HepG2 (cell line): ENCODE results near the gene AK9. TPM values are rescaled to one million over a fixed set of nuclear protein-coding genes. Genes with fewer than 3 reads are reported as not detected.

ENCODE experiments used
- ATAC-seq: fragments of 200-7000 bp; cut with Tn5 transposase; 3 replicates; pipeline ENCODE4 v1.9.1; 2020; ENCODE audit warnings: mild to moderate bottlenecking, moderate library complexity
- BruUV-seq: library from RNA; stranded (reverse); fragments of 400-500 nt; replicated peaks from 2 replicates; lab custom pipeline; 2021; lab: Mats Ljungman, UMichigan
- CTCF ChIA-PET: fragments of 300-600 bp; formaldehyde crosslinking; extraction: SDS; loops from one replicate; lab custom pipeline; 2021; ENCODE audit warnings: low total read pairs, inconsistent platforms, low intra/inter-chr PET ratio; lab: Yijun Ruan, JAX
- POLR2A ChIA-PET: fragments of 350-600 bp; sonication (Branson Sonifier 250); formaldehyde crosslinking; loops from one replicate; lab custom pipeline; 2020; ENCODE audit warnings: antibody characterized with exemption, inconsistent platforms; lab: Yijun Ruan, JAX
- DNase-seq: peaks from one replicate; pipeline ENCODE4 v3.0.0-alpha.2; 2015; ENCODE audit warnings: low spot score
- FAIRE-seq: peaks from 3 replicates; lab custom pipeline; 2011; peaks lifted over from hg19 to GRCh38; lab: Jason Lieb, UNC
- H2AFZ ChIP-seq: one replicate; pipeline ENCODE4 v1.6.1; 2011; ENCODE audit warnings: low read length, inconsistent platforms
- H3K27ac ChIP-seq: fragments of 300-600 bp; 3 replicates; pipeline ENCODE4 v1.8.0; 2011; ENCODE audit warnings: mixed run types, mild to moderate bottlenecking, mixed read lengths, low read length, inconsistent platforms; ENCODE audit not compliant: insufficient read depth; ENCODE audit errors: extremely low read length
- H3K27me3 ChIP-seq, 2 experiments: fragments of 200-600 bp in 1 of 2; 2 replicates in 1 of 2; 3 replicates in 1 of 2; pipeline versions ENCODE4 v1.6.0 to v1.8.0; 2011; ENCODE audit warnings: low read length in 2 of 2, mild to moderate bottlenecking in 2 of 2, moderate library complexity in 2 of 2, inconsistent platforms in 1 of 2; ENCODE audit not compliant: insufficient read depth in 2 of 2, control insufficient read depth in 1 of 2
- H3K36me3 ChIP-seq, 2 experiments: fragments of 200-600 bp in 1 of 2; replicated peaks in 1 of 2; 2 replicates in 1 of 2; 3 replicates in 1 of 2; pipeline versions ENCODE4 v1.5.1 to v1.8.0; 2011; ENCODE audit warnings: low read length in 2 of 2, inconsistent platforms in 1 of 2; ENCODE audit not compliant: insufficient read depth in 2 of 2, control insufficient read depth in 1 of 2
- H3K4me1 ChIP-seq: 2 replicates; pipeline ENCODE4 v1.5.1; 2012; ENCODE audit warnings: low read length, inconsistent platforms; ENCODE audit not compliant: insufficient read depth
- H3K4me2 ChIP-seq: 2 replicates; pipeline ENCODE4 v1.6.0; 2011; ENCODE audit warnings: low read depth, low read length, inconsistent platforms
- H3K4me3 ChIP-seq, 3 experiments: fragments of 200-600 bp in 1 of 3; sonication (generic), shearing (Covaris generic) in 1 of 3; replicated peaks in 1 of 3; 2 replicates each; pipeline ENCODE4 v1.5.1; 2011 to 2016; ENCODE audit warnings: low read length in 3 of 3, inconsistent platforms in 2 of 3, low read depth in 2 of 3, mild to moderate bottlenecking in 2 of 3, control low read depth in 1 of 3, mixed read lengths in 1 of 3; ENCODE audit not compliant: insufficient read depth in 1 of 3
- H3K79me2 ChIP-seq: one replicate; pipeline ENCODE4 v1.6.1; 2011; ENCODE audit warnings: low read length, inconsistent platforms; ENCODE audit not compliant: insufficient read depth
- H3K9ac ChIP-seq: 2 replicates; pipeline ENCODE4 v1.6.0; 2011; ENCODE audit warnings: mild to moderate bottlenecking, low read depth, low read length, inconsistent platforms; ENCODE audit not compliant: insufficient read depth
- H3K9me3 ChIP-seq: 2 replicates; pipeline ENCODE4 v1.5.1; 2012; ENCODE audit warnings: mild to moderate bottlenecking, low read length
- H4K20me1 ChIP-seq: 2 replicates; pipeline ENCODE4 v1.6.0; 2011; ENCODE audit warnings: inconsistent platforms, mild to moderate bottlenecking, low read length, moderate library complexity; ENCODE audit not compliant: insufficient read depth
- ATAD3A ChIP-seq: sonication (generic); formaldehyde crosslinking; IDR thresholded peaks from 2 replicates; pipeline ENCODE4 v1.4.0; 2020; ENCODE audit warnings: missing genetic modification reagents
- HOXA7 ChIP-seq: sonication (generic); formaldehyde crosslinking; IDR thresholded peaks from 2 replicates; pipeline ENCODE4 v1.8.1; 2022; ENCODE audit warnings: mild to moderate bottlenecking, missing genetic modification reagents, moderate library complexity
- JUND ChIP-seq: sonication (generic); formaldehyde crosslinking; IDR thresholded peaks from 2 replicates; pipeline ENCODE4 v1.8.0; 2022; ENCODE audit warnings: mild to moderate bottlenecking, missing genetic modification reagents
- KMT2B ChIP-seq: IDR thresholded peaks from 2 replicates; pipeline ENCODE4 v1.6.1; 2016; ENCODE audit warnings: missing genetic modification reagents, missing compliant biosample characterization
- NBN ChIP-seq: fragments of 450-650 bp; conservative IDR thresholded peaks from 2 replicates; pipeline ENCODE4 v1.6.1; 2017
- NR3C1 ChIP-seq: sonication (generic); formaldehyde crosslinking; IDR thresholded peaks from 2 replicates; pipeline ENCODE4 v1.4.0; 2020; ENCODE audit warnings: missing genetic modification reagents
- PITX1 ChIP-seq: sonication (generic); formaldehyde crosslinking; IDR thresholded peaks from 2 replicates; pipeline ENCODE4 v1.5.1; 2020; ENCODE audit warnings: mild to moderate bottlenecking, missing genetic modification reagents
- SIN3B ChIP-seq: fragments of 150-350 bp; IDR thresholded peaks from 2 replicates; pipeline ENCODE4 v1.6.1; 2014; ENCODE audit warnings: low read length
- SSRP1 ChIP-seq: IDR thresholded peaks from 2 replicates; pipeline ENCODE4 v1.6.1; 2016; ENCODE audit warnings: control low read depth
- THAP9 ChIP-seq: sonication (generic); formaldehyde crosslinking; IDR thresholded peaks from 2 replicates; pipeline ENCODE4; 2020; ENCODE audit warnings: missing genetic modification reagents, mild to moderate bottlenecking, borderline replicate concordance
- YY1 ChIP-seq: IDR thresholded peaks from 2 replicates; pipeline ENCODE4 v1.6.1; 2011; ENCODE audit warnings: low read length, low read depth, moderate library complexity, mild to moderate bottlenecking; ENCODE audit not compliant: insufficient read depth, insufficient replicate concordance
- ZBTB3 ChIP-seq: sonication (generic); formaldehyde crosslinking; IDR thresholded peaks from 2 replicates; pipeline ENCODE4 v1.4.0; 2020; ENCODE audit warnings: low read depth, mild to moderate bottlenecking, moderate library complexity, missing genetic modification reagents, borderline replicate concordance
- ZNF556 ChIP-seq: sonication (generic); formaldehyde crosslinking; IDR thresholded peaks from 2 replicates; pipeline ENCODE4 v1.4.0; 2020; ENCODE audit warnings: mild to moderate bottlenecking, missing genetic modification reagents, borderline replicate concordance
- ZNF672 ChIP-seq: sonication (generic); formaldehyde crosslinking; IDR thresholded peaks from 2 replicates; pipeline ENCODE4 v1.8.1; 2022; ENCODE audit warnings: missing genetic modification reagents
- ZNF879 ChIP-seq: sonication (generic); formaldehyde crosslinking; IDR thresholded peaks from 2 replicates; pipeline ENCODE4 v1.8.1; 2023; ENCODE audit warnings: missing genetic modification reagents
- ZNF883 ChIP-seq: sonication (generic); formaldehyde crosslinking; IDR thresholded peaks from 2 replicates; pipeline ENCODE4 v1.5.1; 2020; ENCODE audit warnings: mild to moderate bottlenecking, missing genetic modification reagents; ENCODE audit errors: not compliant biosample characterization
- WGBS: methylation state at CpG from one replicate; pipeline ENCODE4 v1.1.6; 2017; ENCODE audit warnings: low lambda C conversion rate; 5-methylcytosine and 5-hydroxymethylcytosine counted together
- in situ Hi-C: cut with HindIII; loops from 2 replicates; pipeline ENCODE4 v1.10.0; 2017; ENCODE audit warnings: low pct_unique_long_range_greater_than_20kb; ENCODE audit not compliant: extremely low pct_ligation_motif_present
- intact Hi-C: fragments of 100-400 bp; cut with micrococcal nuclease; formaldehyde crosslinking; loops from one replicate; pipeline ENCODE4 v1.10.0; 2022; ENCODE audit not compliant: unreplicated experiment
- polyA plus RNA-seq, 8 experiments: library from polyadenylated mRNA; depleted of rRNA in 3 of 8; stranded (reverse) in 7 of 8; unstranded in 1 of 8; fragments of >200 nt; fragmentation: Illumina TruSeq in 4 of 8; extraction: Trizol in 4 of 8; gene quantifications; 2 replicates each; pipeline versions ENCODE4 v1.2.1 to v1.2.3, GENCODE V29; 2011 to 2016; ENCODE audit warnings: low read depth in 4 of 8, missing spikeins in 1 of 8, mixed read lengths in 1 of 8; ENCODE audit not compliant: insufficient read depth in 1 of 8
- total RNA-seq, 5 experiments: library from RNA; depleted of rRNA; stranded (reverse); fragments of >200 nt; fragmentation: Illumina TruSeq; extraction: Trizol; gene quantifications; 2 replicates each; pipeline ENCODE4 v1.2.3, GENCODE V29; 2016; ENCODE audit warnings: low read depth in 1 of 5

Gene AK9
- total and polyA plus RNA-seq, 2 of the 13 experiments (the other 11 are each of a cell fraction or from before 2014, with no cell fraction given), result 3.2 to 4.8 TPM

DNA sequence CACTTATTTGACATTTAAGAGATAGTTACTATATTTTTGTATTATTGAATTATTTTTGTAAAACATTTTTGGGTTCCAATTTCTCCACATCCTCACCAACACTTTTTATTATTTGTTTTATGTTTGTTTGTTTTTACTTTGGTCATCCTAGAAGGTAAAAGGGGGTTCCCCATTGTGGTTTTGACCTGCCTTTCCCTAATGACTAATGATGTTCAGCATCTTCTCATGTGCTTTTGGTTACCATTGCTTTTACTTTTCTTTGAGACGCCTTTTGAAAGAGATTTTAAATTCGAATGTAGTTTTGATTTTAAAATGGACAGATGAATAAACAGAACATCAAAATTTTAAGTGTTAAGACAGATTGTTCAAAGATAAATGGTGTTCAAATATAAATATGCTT is 46.9 kb downstream of the AK9 start:
- Histone ChIP-seq H3K9ac (no peak overlapping the region), H3K36me3 (no peaks in the 10 kb centered on the region), H3K4me1 (no peaks in the 10 kb centered on the region), H2AFZ (no peak overlapping the region), H3K27me3 (no peaks in the 10 kb centered on the region; a peak in 1 of 5 replicates), H3K4me2 (no peak overlapping the region), H3K4me3 (no peak overlapping the region), H3K9me3 (no peaks in the 10 kb centered on the region; the same call in 1 of the 2 replicates), H3K27ac (no peak overlapping the region), H3K79me2 (no peaks in the 10 kb centered on the region), H4K20me1 (no peaks in the 10 kb centered on the region)
- FAIRE-seq (no peak), DNase-seq (no peak), ATAC-seq (no peak)
- no TSS peak for BruUV-seq
- intact Hi-C loops (loop anchor here (5.0 kb wide), 1 partner anchor 33 kb away; no protein-coding TSS in a partner anchor), in situ Hi-C loops (no loop called here)
- whole genome bisulfite sequencing, result 55% methylated on average over 2 of the region's 2 CpGs
- TF ChIP-seq ZBTB3 (CRISPR knock-in tag), result no peak
- TF ChIP-seq THAP9 (CRISPR knock-in tag), result no peak
- no peak for TF ChIP-seq ZNF672
- no peak for TF ChIP-seq ZNF879
- TF ChIP-seq SSRP1 (CRISPR knock-in tag), result no peak
- TF ChIP-seq ZNF556, result no peak
- TF ChIP-seq ZNF883 (CRISPR knock-in tag), result no peak
- TF ChIP-seq ATAD3A (CRISPR knock-in tag), result no peak
- TF ChIP-seq NBN, result no peak
- TF ChIP-seq NR3C1 (CRISPR knock-in tag), result no peak
- no peak for TF ChIP-seq PITX1 (CRISPR knock-in tag)
- TF ChIP-seq HOXA7 (CRISPR knock-in tag), result no peak
- TF ChIP-seq SIN3B, result no peak
- no peak for TF ChIP-seq KMT2B (CRISPR knock-in tag)
- TF ChIP-seq JUND (CRISPR knock-in tag), result no peak
- no peak for TF ChIP-seq YY1
- ChIA-PET POLR2A (no interaction called here), CTCF (no interaction called here)
